PC-3 (cell line): Measurements from ENCODE around the gene SEMA3A. TPM values are rescaled to one million over a fixed set of nuclear protein-coding genes. Genes with fewer than 3 reads are reported as not detected.

ENCODE experiments used
- ATAC-seq: fragments of 200-7000 bp; cut with Tn5 transposase; 2 replicates; pipeline ENCODE4 v1.9.1; 2020; ENCODE audit warnings: mild to moderate bottlenecking, moderate library complexity
- BruUV-seq: library from RNA; stranded (reverse); fragments of 400-500 nt; replicated peaks from 2 replicates; lab custom pipeline; 2021; lab: Mats Ljungman, UMichigan
- CTCF ChIA-PET: fragments of 300-600 bp; sonication (Branson Sonifier 250); formaldehyde crosslinking; loops from one replicate; lab custom pipeline; 2022; ENCODE audit warnings: antibody characterized with exemption; lab: Charles Lee
- POLR2A ChIA-PET: fragments of 300-600 bp; sonication (Branson Sonifier 250); formaldehyde crosslinking; loops from one replicate; lab custom pipeline; 2022; ENCODE audit warnings: antibody characterized with exemption; ENCODE audit not compliant: unreplicated experiment; lab: Charles Lee
- DNase-seq: peaks from one replicate; pipeline ENCODE4 v3.0.0-alpha.2; 2015
- H2AFZ ChIP-seq: fragments of 300-600 bp; sonication (generic); 2 replicates; pipeline ENCODE4 v1.6.0; 2016; ENCODE audit warnings: antibody characterized with exemption, low read length
- H3F3A ChIP-seq: fragments of 300-600 bp; sonication (generic); one replicate; pipeline ENCODE4 v1.6.0; 2017; ENCODE audit warnings: antibody characterized with exemption, low read length, control low read depth, mild to moderate bottlenecking; ENCODE audit not compliant: unreplicated experiment
- H3K27ac ChIP-seq: fragments of 300-600 bp; sonication (generic); 2 replicates; pipeline ENCODE4 v1.5.1; 2016; ENCODE audit warnings: mild to moderate bottlenecking, low read length
- H3K27me3 ChIP-seq: fragments of 300-600 bp; sonication (generic); 2 replicates; pipeline ENCODE4 v1.6.1; 2016; ENCODE audit warnings: low read length, mixed read lengths
- H3K36me3 ChIP-seq: fragments of 300-600 bp; sonication (generic); 2 replicates; pipeline ENCODE4 v1.6.1; 2016; ENCODE audit warnings: low read depth, mixed run types, low read length, mixed read lengths
- H3K4me1 ChIP-seq: fragments of 300-600 bp; sonication (generic); 2 replicates; pipeline ENCODE4 v1.5.1; 2016; ENCODE audit warnings: low read length; ENCODE audit not compliant: insufficient read depth
- H3K4me2 ChIP-seq: fragments of 300-600 bp; sonication (generic); 2 replicates; pipeline ENCODE4 v1.6.0; 2016; ENCODE audit warnings: low read length
- H3K4me3 ChIP-seq: fragments of 300-600 bp; sonication (generic); 2 replicates; pipeline ENCODE4 v1.5.1; 2016; ENCODE audit warnings: mild to moderate bottlenecking, low read length, mixed read lengths
- H3K79me2 ChIP-seq: fragments of 300-600 bp; sonication (generic); 2 replicates; pipeline ENCODE4 v1.6.1; 2017; ENCODE audit warnings: low read length, mixed read lengths
- H3K9ac ChIP-seq: fragments of 300-600 bp; sonication (generic); 2 replicates; pipeline ENCODE4 v1.6.0; 2016; ENCODE audit warnings: mild to moderate bottlenecking, low read length
- H3K9me2 ChIP-seq: fragments of 300-600 bp; sonication (generic); replicated peaks from 2 replicates; pipeline ENCODE4 v1.6.1; 2016; ENCODE audit warnings: mixed run types, low read length, mixed read lengths
- H3K9me3 ChIP-seq: fragments of 300-600 bp; sonication (generic); 2 replicates; pipeline ENCODE4 v1.6.1; 2016; ENCODE audit warnings: low read length, mixed read lengths
- H4K20me1 ChIP-seq: fragments of 300-600 bp; sonication (generic); 2 replicates; pipeline ENCODE4 v1.6.1; 2016; ENCODE audit warnings: low read length, mixed read lengths
- CTCF ChIP-seq: fragments of 300-600 bp; sonication (generic); conservative IDR thresholded peaks from 2 replicates; pipeline ENCODE4 v1.5.1; 2017; ENCODE audit warnings: antibody characterized with exemption, low read depth, mild to moderate bottlenecking, low read length
- EZH2 ChIP-seq: fragments of 300-600 bp; sonication (generic); IDR thresholded peaks from one replicate; pipeline ENCODE4 v1.6.1; 2017; ENCODE audit warnings: antibody characterized with exemption, mild to moderate bottlenecking, low read length; ENCODE audit not compliant: unreplicated experiment
- EZH2phosphoT487 ChIP-seq: fragments of 300-600 bp; sonication (generic); IDR thresholded peaks from 2 replicates; pipeline ENCODE4 v1.6.1; 2018; ENCODE audit warnings: mild to moderate bottlenecking, antibody characterized with exemption, low read length, borderline replicate concordance
- intact Hi-C: fragments of 100-400 bp; cut with micrococcal nuclease; formaldehyde crosslinking; loops from 2 replicates; pipeline ENCODE4 v1.9.0; 2023
- total RNA-seq: library from RNA; depleted of rRNA; stranded (reverse); fragments of >200 nt; gene quantifications from 2 replicates; pipeline ENCODE4 v1.2.3, GENCODE V29; 2014

SEMA3A gene
- total RNA-seq, 1 experiment from 2014 or later, result 16.9 TPM

- ChIA-PET CTCF (interaction anchor here (0.6 to 1.1 kb wide), 7 partner anchors 9 to 1475 kb away, joined by 3 to 6 read pairs (median 4); no protein-coding TSS in a partner anchor), POLR2A (interaction anchor here (0.6 kb wide), 1 partner anchor 23 kb away, joined by 3 read pairs; no protein-coding TSS in a partner anchor)
- TF ChIP-seq CTCF (peak; percentile 34; the same call in 1 of the 2 replicates), EZH2phosphoT487 (no peak)
- no peaks in the 10 kb centered on the region for H4K20me1 ChIP-seq
- no peaks in the 10 kb centered on the region for H3K9me3 ChIP-seq
- H2AFZ ChIP-seq, result no peak overlapping the region
- H3K4me1 ChIP-seq, result no peaks in the 10 kb centered on the region
- H3K36me3 ChIP-seq, result no peaks in the 10 kb centered on the region
- no peak overlapping the region for H3K9ac ChIP-seq
- no peak overlapping the region for H3K4me3 ChIP-seq
- no peaks in the 10 kb centered on the region for H3K79me2 ChIP-seq
- no peaks in the 10 kb centered on the region for H3F3A ChIP-seq
- ATAC-seq (no peak), DNase-seq (peak; percentile 24)
- H3K4me2 ChIP-seq, result no peak overlapping the region
- BruUV-seq, result no TSS peak
- no peaks in the 10 kb centered on the region for H3K27me3 ChIP-seq
- intact Hi-C loops, result loop anchor here (10.0 kb wide), 1 partner anchor 681 kb away; no protein-coding TSS in a partner anchor
- no peak overlapping the region for H3K27ac ChIP-seq
- no peaks in the 10 kb centered on the region for H3K9me2 ChIP-seq
Observed at GRCh38 chr7:83934118-83934734, 260.4 kb downstream of the SEMA3A start.

GRCh38 chr7:83931968-83932367 lies 262.6 kb downstream of the SEMA3A start:
- Histone ChIP-seq H3K9me2 (no peaks in the 10 kb centered on the region), H3K4me1 (no peaks in the 10 kb centered on the region), H3K27me3 (no peaks in the 10 kb centered on the region), H3K79me2 (no peaks in the 10 kb centered on the region), H3K9ac (no peak overlapping the region), H4K20me1 (no peaks in the 10 kb centered on the region), H3K4me3 (no peak overlapping the region), H3K9me3 (no peaks in the 10 kb centered on the region), H3K4me2 (no peak overlapping the region), H3K27ac (no peak overlapping the region), H2AFZ (no peak overlapping the region), H3F3A (no peaks in the 10 kb centered on the region), H3K36me3 (no peaks in the 10 kb centered on the region)
- CTCF ChIA-PET, result no interaction called here
- no TSS peak for BruUV-seq
- TF ChIP-seq EZH2 (no peak), CTCF (no peak), EZH2phosphoT487 (no peak)
- intact Hi-C loops, result loop anchor here (10.0 kb wide), 1 partner anchor 683 kb away; no protein-coding TSS in a partner anchor
- ATAC-seq, result no peak
- DNase-seq, result no peak
- POLR2A ChIA-PET, result no interaction called here

- DNase-seq (no peak), ATAC-seq (no peak)
- TF ChIP-seq EZH2, result no peak
- no peak for TF ChIP-seq EZH2phosphoT487
- no peak for TF ChIP-seq CTCF
- no peak overlapping the region for H2AFZ ChIP-seq
- H3K9ac ChIP-seq, result no peak overlapping the region
- H3K9me2 ChIP-seq, result no peaks in the 10 kb centered on the region
- H3K9me3 ChIP-seq, result no peaks in the 10 kb centered on the region
- no peaks in the 10 kb centered on the region for H3K27me3 ChIP-seq
- no TSS peak for BruUV-seq
- no peak overlapping the region for H3K27ac ChIP-seq
- H3K4me1 ChIP-seq, result no peaks in the 10 kb centered on the region; the same call in 1 of the 2 replicates
- POLR2A ChIA-PET, result no interaction called here
- no peak overlapping the region for H3K4me2 ChIP-seq
- no peak overlapping the region for H3K4me3 ChIP-seq
- intact Hi-C loops, result loop anchor here (10.0 kb wide), 1 partner anchor 685 kb away; no protein-coding TSS in a partner anchor
- CTCF ChIA-PET, result no interaction called here
- H3K79me2 ChIP-seq, result no peaks in the 10 kb centered on the region
- no peaks in the 10 kb centered on the region for H3K36me3 ChIP-seq
- H4K20me1 ChIP-seq, result no peaks in the 10 kb centered on the region
- peaks cover 2% of the 10 kb centered on the region for H3F3A ChIP-seq
Observed at GRCh38 chr7:83930262-83930661, 264.3 kb downstream of the SEMA3A start.
